D721Med (cell line): ENCODE results near the gene BIN1.

Experiments
- DNase-seq: peaks from one replicate; pipeline ENCODE4 v3.0.0; 2011; ENCODE audit warnings: low spot score; ENCODE audit not compliant: insufficient read length
- FAIRE-seq: peaks from 2 replicates; lab custom pipeline; 2011; peaks lifted over from hg19 to GRCh38; lab: Jason Lieb, UNC
- TF ChIP-seq, protein P1 (sequence below): IDR thresholded peaks from 2 replicates; pipeline ENCODE4 v1.5.1; 2012; ENCODE audit warnings: mild to moderate bottlenecking, control low read depth; ENCODE audit not compliant: insufficient read depth; ENCODE audit errors: missing control alignments

The BIN1 gene

DNA sequence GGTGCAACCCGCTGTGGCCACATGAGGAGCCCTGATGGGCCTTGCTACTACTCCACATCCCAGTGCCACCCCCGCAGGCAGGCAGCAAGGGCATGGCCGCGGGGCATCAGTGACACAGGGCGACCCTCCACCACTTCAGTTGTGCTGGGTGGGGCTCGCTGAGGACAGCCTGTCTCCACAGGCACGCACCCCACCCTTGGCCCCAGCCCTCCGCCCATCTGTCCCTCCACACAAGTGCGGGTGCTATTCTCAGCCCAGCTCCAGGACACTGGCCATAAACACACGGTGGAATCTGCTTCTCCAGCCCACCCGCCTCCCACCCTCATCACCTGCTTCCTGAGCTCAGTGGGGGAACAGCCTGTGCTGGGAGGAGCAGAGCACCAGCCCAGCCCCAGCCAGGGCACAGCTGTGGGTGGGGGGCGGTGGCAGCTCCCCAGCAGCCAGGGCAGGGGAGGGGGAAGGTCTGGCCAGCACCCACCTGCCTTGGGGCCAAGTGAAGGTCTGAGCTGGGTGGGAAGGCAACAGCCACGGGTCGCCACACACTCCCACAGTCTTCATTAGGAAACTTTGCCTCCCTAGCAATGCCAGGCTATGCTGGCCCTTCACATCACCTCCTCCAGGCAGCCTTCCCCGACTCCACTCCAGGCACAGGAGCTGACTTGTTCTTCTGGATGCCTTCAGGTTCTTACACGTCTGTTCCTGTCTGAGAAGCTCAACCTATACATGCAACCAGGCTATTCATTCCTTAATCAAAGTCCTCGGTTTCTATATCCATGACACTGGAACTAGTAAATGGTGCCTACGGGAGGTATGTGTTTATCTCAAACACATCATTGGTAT is 16.5 kb downstream of the BIN1 start:
- DNase-seq: no peak
- FAIRE-seq: no peak
- TF ChIP-seq, protein P1, sequence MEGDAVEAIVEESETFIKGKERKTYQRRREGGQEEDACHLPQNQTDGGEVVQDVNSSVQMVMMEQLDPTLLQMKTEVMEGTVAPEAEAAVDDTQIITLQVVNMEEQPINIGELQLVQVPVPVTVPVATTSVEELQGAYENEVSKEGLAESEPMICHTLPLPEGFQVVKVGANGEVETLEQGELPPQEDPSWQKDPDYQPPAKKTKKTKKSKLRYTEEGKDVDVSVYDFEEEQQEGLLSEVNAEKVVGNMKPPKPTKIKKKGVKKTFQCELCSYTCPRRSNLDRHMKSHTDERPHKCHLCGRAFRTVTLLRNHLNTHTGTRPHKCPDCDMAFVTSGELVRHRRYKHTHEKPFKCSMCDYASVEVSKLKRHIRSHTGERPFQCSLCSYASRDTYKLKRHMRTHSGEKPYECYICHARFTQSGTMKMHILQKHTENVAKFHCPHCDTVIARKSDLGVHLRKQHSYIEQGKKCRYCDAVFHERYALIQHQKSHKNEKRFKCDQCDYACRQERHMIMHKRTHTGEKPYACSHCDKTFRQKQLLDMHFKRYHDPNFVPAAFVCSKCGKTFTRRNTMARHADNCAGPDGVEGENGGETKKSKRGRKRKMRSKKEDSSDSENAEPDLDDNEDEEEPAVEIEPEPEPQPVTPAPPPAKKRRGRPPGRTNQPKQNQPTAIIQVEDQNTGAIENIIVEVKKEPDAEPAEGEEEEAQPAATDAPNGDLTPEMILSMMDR: no peak

DNA sequence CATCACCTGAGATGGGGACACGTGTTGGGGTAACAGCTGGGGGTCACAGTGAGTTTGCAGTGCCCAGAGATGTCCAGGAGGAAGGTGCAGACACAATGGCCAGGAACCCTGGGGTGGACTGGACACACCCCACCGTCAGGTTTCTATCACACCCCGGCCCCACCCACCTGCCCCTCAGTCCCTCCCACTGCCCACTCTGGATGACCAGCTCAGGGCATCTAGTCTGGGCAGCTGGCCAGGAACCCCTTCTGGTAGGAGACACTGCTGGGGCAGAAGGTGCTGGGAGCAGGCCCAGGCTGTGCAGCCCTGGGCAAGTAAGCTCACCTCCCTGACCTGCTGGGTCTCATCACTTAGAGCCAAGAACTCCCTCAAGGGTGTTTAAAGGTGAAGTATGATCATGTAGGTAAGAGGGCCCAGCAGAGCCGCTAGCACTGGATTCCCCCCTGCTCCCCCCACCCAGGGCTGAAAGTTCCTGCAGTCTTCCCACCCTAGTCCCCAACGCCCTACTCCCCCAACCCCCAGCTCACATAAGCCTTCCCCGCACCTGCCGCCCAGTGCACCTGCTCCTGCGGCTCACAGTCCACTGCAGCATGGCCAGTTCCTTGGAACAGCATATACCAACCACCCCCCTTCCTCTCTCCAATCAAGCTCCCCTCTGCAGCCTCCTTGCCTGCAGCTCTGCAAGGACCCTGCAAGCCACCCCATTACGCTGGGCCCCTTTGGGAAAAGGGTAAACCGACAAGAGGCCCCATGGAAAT is 17.3 kb downstream of the BIN1 start:
- TF ChIP-seq, protein P1: no peak
- FAIRE-seq (no peak), DNase-seq (no peak)

DNA sequence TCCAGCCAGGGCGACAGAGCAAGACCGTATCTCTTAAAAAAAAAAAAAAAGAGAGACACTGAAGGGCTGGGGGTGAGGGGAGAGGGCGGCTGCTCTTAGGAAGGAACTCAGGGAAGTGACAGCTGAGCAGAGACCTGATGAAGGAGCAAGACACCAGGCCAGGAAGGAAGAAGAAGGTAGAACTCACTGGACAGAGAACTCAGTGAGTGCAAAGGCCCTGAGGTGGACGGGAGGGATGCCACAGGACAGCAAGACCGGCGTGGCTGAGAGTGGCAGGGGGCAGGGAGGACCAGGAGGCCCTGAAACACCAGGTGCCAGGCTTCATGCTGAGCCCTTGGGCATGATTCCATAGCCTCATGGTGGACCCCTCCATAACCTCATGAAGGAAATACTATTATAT is 18.2 kb downstream of the BIN1 start:
- TF ChIP-seq, protein P1: no peak
- FAIRE-seq (no peak), DNase-seq (no peak)

DNA sequence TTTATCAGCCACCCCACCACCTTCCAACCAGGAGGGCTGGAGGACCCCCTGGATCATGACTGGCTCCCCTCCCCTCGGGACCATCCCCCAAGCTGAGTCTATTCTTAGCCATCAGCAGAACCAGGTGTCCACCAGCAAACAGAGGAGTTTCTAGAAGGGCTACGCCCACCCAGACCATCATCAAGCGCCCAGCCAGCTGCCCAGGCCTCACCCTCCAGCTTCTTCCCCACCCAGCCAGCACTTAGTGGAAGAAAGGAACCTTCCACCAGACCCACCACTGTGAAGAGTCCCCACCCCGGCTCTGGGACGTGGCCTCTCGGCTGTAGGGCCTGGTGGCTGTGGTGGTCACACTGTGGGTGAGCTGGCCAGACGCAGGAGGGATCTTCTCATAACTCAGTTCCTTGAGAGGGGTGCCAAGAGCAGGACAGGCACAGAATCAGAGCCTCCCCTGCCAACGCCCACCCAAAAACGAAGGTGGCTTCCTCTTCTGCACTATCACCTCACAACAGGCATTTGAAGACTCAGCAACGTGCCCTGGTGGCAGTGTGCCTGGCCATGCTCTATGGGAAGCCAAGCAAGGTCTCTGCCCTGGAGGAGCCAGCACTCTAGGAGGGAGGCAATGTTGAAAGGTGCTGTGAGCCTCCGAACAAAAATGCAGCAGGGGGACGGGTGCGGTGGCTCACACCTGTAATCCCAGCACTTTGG is 19.0 kb downstream of the BIN1 start:
- DNase-seq (no peak), FAIRE-seq (no peak)
- TF ChIP-seq, protein P1: no peak

DNA sequence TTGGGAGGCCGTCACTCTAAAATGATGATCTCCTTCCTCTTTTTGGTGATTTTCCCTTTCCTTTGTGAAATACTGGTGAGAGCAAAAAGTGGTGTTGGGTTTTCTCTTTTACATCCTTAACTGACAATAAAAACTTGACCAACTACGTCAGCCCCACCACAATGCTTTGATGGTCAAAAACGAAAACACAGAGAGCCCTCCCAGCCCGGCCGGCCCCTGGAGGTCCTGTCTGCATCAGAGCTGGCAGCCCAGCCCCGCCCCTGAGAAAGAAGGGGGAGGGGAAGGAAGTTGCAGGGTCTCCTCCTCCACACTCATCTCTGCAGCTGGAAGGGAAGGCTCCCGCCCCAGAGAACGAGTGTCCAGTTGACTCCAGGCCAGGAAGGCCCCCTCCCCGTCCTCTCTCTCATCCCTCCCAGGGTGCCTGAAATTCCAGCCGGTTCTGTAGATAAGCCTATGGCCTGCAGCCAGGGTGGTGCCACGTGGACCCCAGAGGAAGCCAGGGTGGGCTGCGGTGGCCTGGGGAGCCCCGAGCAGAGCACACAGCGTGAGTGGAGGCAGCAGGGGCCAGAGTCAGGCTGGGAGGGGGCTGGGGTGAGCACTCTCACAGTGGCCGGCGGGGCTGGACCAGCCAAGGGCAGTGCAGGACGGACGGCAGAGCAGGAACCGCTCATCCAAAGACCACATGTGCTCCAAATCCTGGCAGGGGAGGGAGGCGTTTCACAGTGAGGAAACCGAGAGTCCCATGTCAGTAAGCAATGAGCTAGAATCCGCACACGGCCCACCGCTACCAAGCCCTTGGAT is 19.8 kb downstream of the BIN1 start:
- DNase-seq (no peak), FAIRE-seq (no peak)
- TF ChIP-seq, protein P1: no peak

DNA sequence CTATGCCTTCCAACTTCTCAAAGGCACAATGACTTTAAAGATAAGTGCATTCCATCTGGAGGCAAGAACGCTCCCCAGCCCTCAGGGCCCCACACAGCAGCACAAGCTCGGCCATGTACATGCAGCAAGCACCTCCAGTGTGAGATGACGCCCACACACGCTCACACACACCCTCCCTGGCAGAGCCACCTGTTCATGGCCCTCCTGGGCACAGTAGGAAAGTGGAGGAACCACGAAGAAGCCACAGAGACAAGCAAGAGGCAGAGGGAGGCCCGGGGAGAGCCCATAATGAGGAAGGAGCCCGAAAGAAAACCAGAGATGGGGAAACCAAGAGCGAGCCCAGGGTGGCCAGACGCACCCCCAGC is 21.7 kb downstream of the BIN1 start:
- DNase-seq (no peak), FAIRE-seq (no peak)
- TF ChIP-seq, protein P1: no peak
